ENCODE measurements around the gene NEO1. TPM values are rescaled to one million over a fixed set of nuclear protein-coding genes. Genes with fewer than 3 reads are reported as not detected.

The NEO1 gene
- total RNA-seq, 1 experiment from 2014 or later = 12.4 TPM

DNA sequence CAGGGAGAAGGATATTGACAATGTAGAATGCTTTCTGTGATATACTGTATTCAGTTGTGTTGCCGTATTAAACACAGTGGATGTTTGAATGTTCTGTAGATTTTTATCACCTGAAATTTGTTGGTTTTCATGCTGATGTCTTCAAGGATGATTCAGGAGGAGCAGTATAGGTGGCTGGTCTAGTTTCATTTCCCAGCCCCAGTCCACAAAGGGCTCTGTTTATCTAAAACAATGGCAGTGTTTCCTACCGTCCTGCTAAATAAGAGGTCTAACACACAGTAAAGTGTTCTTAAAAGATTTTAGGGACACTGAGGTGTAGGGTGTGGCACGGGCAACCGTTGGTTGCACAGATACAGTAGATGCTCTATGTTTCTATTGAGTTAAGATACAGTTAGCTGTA lies 26.0 kb downstream of the NEO1 start:
- no peak overlapping the region for H3K4me3 ChIP-seq (ENCODE audit: low read depth, low read length)
- no peak overlapping the region for H3K27ac Mint-ChIP-seq (ENCODE audit: unreplicated experiment)
- POLR2A ChIA-PET = no interaction called here

DNA sequence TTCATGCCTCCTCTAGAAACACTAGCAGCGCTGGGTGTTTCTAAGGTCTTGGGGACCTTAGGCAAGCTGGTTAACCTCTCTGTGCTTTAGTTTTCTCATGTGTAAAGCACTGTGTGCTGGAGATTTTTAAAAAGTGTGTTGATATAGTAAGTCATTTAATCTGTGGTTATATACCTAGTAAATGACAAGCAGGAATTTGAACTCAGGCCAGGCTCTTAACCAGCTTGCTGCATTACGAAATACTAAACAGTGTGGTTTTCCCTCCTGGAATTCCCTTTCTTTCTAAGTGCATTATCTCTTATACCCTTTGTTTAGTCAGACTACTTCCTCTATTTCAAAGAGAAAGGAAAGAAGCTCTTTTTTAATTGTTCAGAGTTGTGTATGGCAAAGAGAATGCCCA lies 26.5 kb downstream of the NEO1 start:
- no peaks in the 10 kb centered on the region for H3K4me1 Mint-ChIP-seq (ENCODE audit: low read depth, unreplicated experiment)
- CTCF ChIA-PET = no interaction called here
- intact Hi-C loops (cut with micrococcal nuclease; ENCODE audit: unreplicated experiment) = no loop called here
- Histone ChIP-seq H3K27me3 (replicated peaks; ENCODE audit: control insufficient read depth, insufficient read depth, low read length) (no peaks in the 10 kb centered on the region), H3K4me3 (ENCODE audit: low read depth, low read length) (no peak overlapping the region), H3K9me3 (no peaks in the 10 kb centered on the region), H3K4me1 (no peaks in the 10 kb centered on the region), H3K36me3 (ENCODE audit: control insufficient read depth, insufficient read depth, low read length) (no peaks in the 10 kb centered on the region)
- no peak overlapping the region for H3K27ac Mint-ChIP-seq (ENCODE audit: unreplicated experiment)
- no peaks in the 10 kb centered on the region for H3K27me3 Mint-ChIP-seq (ENCODE audit: insufficient read depth, unreplicated experiment)
- BruUV-seq (replicated peaks) = no TSS peak
- DNase-seq = no peak
- H3K4me3 Mint-ChIP-seq (ENCODE audit: unreplicated experiment) = no peak overlapping the region
- POLR2A ChIA-PET = no interaction called here
- H3K36me3 Mint-ChIP-seq (ENCODE audit: insufficient read depth, unreplicated experiment) = no peaks in the 10 kb centered on the region
- H3K9me3 Mint-ChIP-seq (ENCODE audit: unreplicated experiment) = no peaks in the 10 kb centered on the region
- TF ChIP-seq, protein P1, sequence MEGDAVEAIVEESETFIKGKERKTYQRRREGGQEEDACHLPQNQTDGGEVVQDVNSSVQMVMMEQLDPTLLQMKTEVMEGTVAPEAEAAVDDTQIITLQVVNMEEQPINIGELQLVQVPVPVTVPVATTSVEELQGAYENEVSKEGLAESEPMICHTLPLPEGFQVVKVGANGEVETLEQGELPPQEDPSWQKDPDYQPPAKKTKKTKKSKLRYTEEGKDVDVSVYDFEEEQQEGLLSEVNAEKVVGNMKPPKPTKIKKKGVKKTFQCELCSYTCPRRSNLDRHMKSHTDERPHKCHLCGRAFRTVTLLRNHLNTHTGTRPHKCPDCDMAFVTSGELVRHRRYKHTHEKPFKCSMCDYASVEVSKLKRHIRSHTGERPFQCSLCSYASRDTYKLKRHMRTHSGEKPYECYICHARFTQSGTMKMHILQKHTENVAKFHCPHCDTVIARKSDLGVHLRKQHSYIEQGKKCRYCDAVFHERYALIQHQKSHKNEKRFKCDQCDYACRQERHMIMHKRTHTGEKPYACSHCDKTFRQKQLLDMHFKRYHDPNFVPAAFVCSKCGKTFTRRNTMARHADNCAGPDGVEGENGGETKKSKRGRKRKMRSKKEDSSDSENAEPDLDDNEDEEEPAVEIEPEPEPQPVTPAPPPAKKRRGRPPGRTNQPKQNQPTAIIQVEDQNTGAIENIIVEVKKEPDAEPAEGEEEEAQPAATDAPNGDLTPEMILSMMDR (IDR thresholded peaks at IDR 0.05; ENCODE audit: insufficient read depth in 1 of 2, low read depth in 1 of 2, low read length in 1 of 2, severe bottlenecking in 1 of 2, unreplicated experiment in 1 of 2) = no peak

More for the DNA sequence above, 26.0 kb downstream of the NEO1 start:
- H3K9me3 Mint-ChIP-seq (ENCODE audit: unreplicated experiment) = no peaks in the 10 kb centered on the region
- CTCF ChIA-PET = no interaction called here
- no peaks in the 10 kb centered on the region for H3K27me3 Mint-ChIP-seq (ENCODE audit: insufficient read depth, unreplicated experiment)
- TF ChIP-seq, protein P1 (IDR thresholded peaks at IDR 0.05; ENCODE audit: insufficient read depth in 1 of 2, low read depth in 1 of 2, low read length in 1 of 2, severe bottlenecking in 1 of 2, unreplicated experiment in 1 of 2) = no peak
- H3K9me3 ChIP-seq = no peaks in the 10 kb centered on the region
- H3K36me3 ChIP-seq (ENCODE audit: control insufficient read depth, insufficient read depth, low read length) = no peaks in the 10 kb centered on the region
- H3K4me1 Mint-ChIP-seq (ENCODE audit: low read depth, unreplicated experiment) = no peaks in the 10 kb centered on the region
- no peaks in the 10 kb centered on the region for H3K27me3 ChIP-seq (replicated peaks; ENCODE audit: control insufficient read depth, insufficient read depth, low read length)
- H3K4me1 ChIP-seq = no peaks in the 10 kb centered on the region
- no peak for DNase-seq
- no TSS peak for BruUV-seq (replicated peaks)
- no peaks in the 10 kb centered on the region for H3K36me3 Mint-ChIP-seq (ENCODE audit: insufficient read depth, unreplicated experiment)
- intact Hi-C loops (cut with micrococcal nuclease; ENCODE audit: unreplicated experiment) = no loop called here
- H3K4me3 Mint-ChIP-seq (ENCODE audit: unreplicated experiment) = no peak overlapping the region

DNA sequence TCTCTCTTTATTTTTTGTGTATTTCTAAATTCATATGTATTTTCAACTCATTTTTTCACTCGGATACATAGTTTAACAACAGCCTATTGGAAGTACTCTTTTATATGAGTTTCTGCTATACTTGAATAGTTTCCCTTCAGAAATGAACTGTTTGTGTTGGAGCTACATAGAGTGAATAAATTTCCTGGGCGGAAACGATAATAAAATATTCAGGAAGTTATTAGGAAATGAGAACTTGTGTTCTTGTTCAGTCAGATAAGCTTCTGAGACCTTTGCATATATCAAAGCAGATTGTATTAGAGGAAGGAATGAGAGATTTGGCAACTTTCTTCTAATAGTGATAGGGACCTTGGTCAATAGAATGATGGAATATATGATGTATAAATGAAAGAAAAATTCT lies 27.3 kb downstream of the NEO1 start:
- H3K4me3 ChIP-seq (ENCODE audit: low read depth, low read length) = no peak overlapping the region
- H3K27me3 ChIP-seq (replicated peaks; ENCODE audit: control insufficient read depth, insufficient read depth, low read length) = no peaks in the 10 kb centered on the region
- Mint-ChIP-seq H3K4me1 (ENCODE audit: low read depth, unreplicated experiment) (no peaks in the 10 kb centered on the region), H3K4me3 (ENCODE audit: unreplicated experiment) (no peak overlapping the region), H3K9me3 (ENCODE audit: unreplicated experiment) (no peaks in the 10 kb centered on the region), H3K27ac (ENCODE audit: unreplicated experiment) (no peak overlapping the region), H3K36me3 (ENCODE audit: insufficient read depth, unreplicated experiment) (no peaks in the 10 kb centered on the region), H3K27me3 (ENCODE audit: insufficient read depth, unreplicated experiment) (no peaks in the 10 kb centered on the region)
- CTCF ChIA-PET = no interaction called here
- no peaks in the 10 kb centered on the region for H3K36me3 ChIP-seq (ENCODE audit: control insufficient read depth, insufficient read depth, low read length)
- POLR2A ChIA-PET = no interaction called here
- no peaks in the 10 kb centered on the region for H3K9me3 ChIP-seq
- DNase-seq = no peak
- no TSS peak for BruUV-seq (replicated peaks)
- H3K4me1 ChIP-seq = no peaks in the 10 kb centered on the region
- TF ChIP-seq, protein P1 (IDR thresholded peaks at IDR 0.05; ENCODE audit: insufficient read depth in 1 of 2, low read depth in 1 of 2, low read length in 1 of 2, severe bottlenecking in 1 of 2, unreplicated experiment in 1 of 2) = no peak
- intact Hi-C loops (cut with micrococcal nuclease; ENCODE audit: unreplicated experiment) = no loop called here
